NB4 (cell line): ENCODE data around the gene PUM2.

ENCODE experiments used
- CTCF ChIP-seq: IDR thresholded peaks from one replicate; pipeline ENCODE4 v1.5.1; 2012; ENCODE audit warnings: low read depth, low read length
- MAX ChIP-seq: IDR thresholded peaks from 2 replicates; pipeline ENCODE4 v1.6.1; 2011; ENCODE audit warnings: low read depth, low read length
- POLR2A ChIP-seq: IDR thresholded peaks from 2 replicates; pipeline ENCODE4 v1.6.1; 2011; ENCODE audit warnings: mild to moderate bottlenecking; ENCODE audit not compliant: insufficient read length; ENCODE audit errors: extremely low read depth

DNA sequence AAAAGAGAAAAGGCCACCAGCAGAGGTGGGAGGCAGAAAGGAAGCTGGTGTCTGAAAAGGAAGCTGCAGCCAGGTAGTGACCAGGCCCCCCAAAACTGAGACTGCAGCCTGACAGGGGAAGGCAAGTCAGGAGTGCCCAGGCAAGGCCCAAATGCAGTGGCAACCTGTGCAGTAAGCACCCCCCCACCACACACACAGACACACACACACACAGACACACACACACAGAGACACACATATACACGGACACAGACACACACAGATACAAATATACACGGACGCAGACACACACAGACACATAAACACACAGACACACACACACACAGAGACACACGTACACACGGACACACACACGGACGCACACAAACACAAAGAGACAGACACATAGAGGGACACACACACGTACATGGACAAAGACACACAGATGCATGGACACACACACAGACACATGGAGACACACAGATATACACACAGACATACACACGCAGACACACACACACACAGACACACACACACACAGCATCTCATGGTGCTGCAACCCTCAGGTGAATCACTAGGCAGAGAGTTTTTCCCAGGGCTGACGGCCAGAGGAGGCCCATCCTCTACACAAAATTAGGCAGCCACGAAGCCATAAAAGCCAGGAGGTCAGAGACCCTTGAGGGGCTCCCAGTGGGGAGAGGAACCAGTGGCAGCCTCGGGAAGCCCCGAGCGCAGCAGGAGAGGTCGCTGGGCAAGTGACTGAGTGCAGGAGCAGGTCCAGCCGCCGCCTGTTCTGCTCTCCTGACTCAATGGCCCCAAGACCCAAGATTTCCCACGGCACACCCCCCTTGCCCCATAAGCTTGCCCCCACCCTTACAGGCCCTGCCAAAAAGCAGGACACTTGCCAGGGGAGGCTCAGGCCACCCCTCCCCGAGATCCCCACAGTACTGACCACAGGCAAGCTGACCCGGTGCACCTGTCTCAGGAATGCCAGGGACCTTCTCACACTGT, 132.0 kb downstream of the PUM2 start:
- TF ChIP-seq CTCF (no peak), POLR2A (no peak), MAX (no peak)
